ENCODE results near the gene AARS2. TPM values are rescaled to one million over a fixed set of nuclear protein-coding genes. Genes with fewer than 3 reads are reported as not detected.
"Not testable (repeated sequence)": the region's sequence is repeated elsewhere in the genome, so short reads cannot be mapped to it uniquely, and the experiment has no call there.

The AARS2 gene
- polyA plus RNA-seq (ENCODE audit: insufficient read length in 10 of 10): 10 to 100 TPM in 1 of 10 donors, 1 to 10 TPM in 9; 7.1 to 10.1 (median 8.2) TPM
- long read RNA-seq, donor 1: 0 reads
- long read RNA-seq, donor 2: 0 reads
- long read RNA-seq, donor 3: 0 reads
- long read RNA-seq, donor 4: 0 reads
- long read RNA-seq, donor 5: 0 reads
- long read RNA-seq, donor 6, partial matches to known transcripts: 0 of 1 reads
- long read RNA-seq, donor 6, other reads (novel, unspliced or antisense): 0 of 1 reads
- long read RNA-seq, donor 7: 0 reads
- long read RNA-seq, donor 8, partial matches to known transcripts: 0 of 1 reads
- long read RNA-seq, donor 8, other reads (novel, unspliced or antisense): 0 of 1 reads
- long read RNA-seq, donor 9: 0 reads

GRCh38 chr6:44312901-44313788 is at the start of gene AARS2:
TSS of gene AARS2 (minus strand) at chr6:44313347. CDS start at chr6:44313323, 24 bp downstream.
- DNase-seq: peak; percentile 80 to 94 (median 91)

GRCh38 chr6:44361947-44362346 is 48.8 kb upstream of the AARS2 start:
- DNase-seq: no peak

- no peak for DNase-seq
Observed at GRCh38 chr6:44359973-44360372, 46.8 kb upstream of the AARS2 start.

GRCh38 chr6:44356487-44356886 is 43.3 kb upstream of the AARS2 start:
- DNase-seq: no peak

GRCh38 chr6:44355640-44356039 is 42.5 kb upstream of the AARS2 start:
- no peak for DNase-seq

GRCh38 chr6:44353336-44353735 is 40.2 kb upstream of the AARS2 start:
- DNase-seq: no peak

GRCh38 chr6:44352259-44352658 is 39.1 kb upstream of the AARS2 start:
- no peak for DNase-seq

GRCh38 chr6:44350650-44350994 is 37.5 kb upstream of the AARS2 start:
- DNase-seq: not testable (repeated sequence)

GRCh38 chr6:44349904-44350649 is 36.9 kb upstream of the AARS2 start:
- DNase-seq: no peak

- not testable (repeated sequence) for DNase-seq
Observed at GRCh38 chr6:44346818-44347217, 33.7 kb upstream of the AARS2 start.

- no peak for DNase-seq
Observed at GRCh38 chr6:44342489-44342888, 29.3 kb upstream of the AARS2 start, which contains the start of gene SPATS1. TSS of gene SPATS1 (plus strand) at chr6:44342650. CDS start at chr6:44343096, 446 bp downstream.

GRCh38 chr6:44342052-44342451 is 28.9 kb upstream of the AARS2 start:
- DNase-seq: peak in 1 of 3 donors; percentile 42

- no peak for DNase-seq
Observed at GRCh38 chr6:44341095-44341890, 28.1 kb upstream of the AARS2 start.

GRCh38 chr6:44339763-44340625 is 26.8 kb upstream of the AARS2 start:
- DNase-seq: no peak

- DNase-seq: no peak
Observed at GRCh38 chr6:44339301-44339700, 26.2 kb upstream of the AARS2 start.

GRCh38 chr6:44338228-44339122 is 25.3 kb upstream of the AARS2 start:
- peak; percentile 42 to 80 (median 65) for DNase-seq

GRCh38 chr6:44335631-44336030 is 22.5 kb upstream of the AARS2 start:
- DNase-seq: no peak

GRCh38 chr6:44333942-44334341 is 20.8 kb upstream of the AARS2 start:
- no peak for DNase-seq
